ENCODE data around the gene LAMA2. TPM values are rescaled to one million over a fixed set of nuclear protein-coding genes. Genes with fewer than 3 reads are reported as not detected.
A peak's percentile ranks its signal among the peaks of the same experiment; 100 is the strongest.

LAMA2 gene
- total RNA-seq, 1 experiment from 2014 or later = 0.02 TPM

GRCh38 chr6:129432738-129433137 lies 549.8 kb downstream of the LAMA2 start:
- Histone ChIP-seq H3K36me3 (ENCODE audit: control insufficient read depth, insufficient read depth, low read length) (no peaks in the 10 kb centered on the region), H3K4me1 (no peaks in the 10 kb centered on the region), H3K9me3 (no peaks in the 10 kb centered on the region), H3K27me3 (replicated peaks; ENCODE audit: control insufficient read depth, insufficient read depth, low read length) (no peaks in the 10 kb centered on the region), H3K4me3 (ENCODE audit: low read depth, low read length) (no peak overlapping the region)
- Mint-ChIP-seq H3K4me3 (ENCODE audit: unreplicated experiment) (no peak overlapping the region), H3K4me1 (ENCODE audit: low read depth, unreplicated experiment) (no peaks in the 10 kb centered on the region), H3K9me3 (ENCODE audit: unreplicated experiment) (no peaks in the 10 kb centered on the region), H3K27ac (ENCODE audit: unreplicated experiment) (no peak overlapping the region), H3K27me3 (ENCODE audit: insufficient read depth, unreplicated experiment) (peaks cover 12% of the 10 kb centered on the region), H3K36me3 (ENCODE audit: insufficient read depth, unreplicated experiment) (no peaks in the 10 kb centered on the region)
- DNase-seq = peak in 1 of 2 experiments; percentile 11
- CTCF ChIA-PET = no interaction called here
- peak; percentile 40 to 58 for TF ChIP-seq CTCF (IDR thresholded peaks at IDR 0.05; ENCODE audit: insufficient read depth in 1 of 2, low read depth in 1 of 2, low read length in 1 of 2, severe bottlenecking in 1 of 2, unreplicated experiment in 1 of 2)
- no TSS peak for BruUV-seq (replicated peaks)
- POLR2A ChIA-PET = no interaction called here
- intact Hi-C loops (cut with micrococcal nuclease; ENCODE audit: unreplicated experiment) = no loop called here

- Histone ChIP-seq H3K36me3 (ENCODE audit: control insufficient read depth, insufficient read depth, low read length) (no peaks in the 10 kb centered on the region), H3K27me3 (replicated peaks; ENCODE audit: control insufficient read depth, insufficient read depth, low read length) (no peaks in the 10 kb centered on the region), H3K9me3 (no peaks in the 10 kb centered on the region), H3K4me1 (no peaks in the 10 kb centered on the region), H3K4me3 (ENCODE audit: low read depth, low read length) (no peak overlapping the region)
- ChIA-PET POLR2A (no interaction called here), CTCF (no interaction called here)
- Mint-ChIP-seq H3K27ac (ENCODE audit: unreplicated experiment) (no peak overlapping the region), H3K36me3 (ENCODE audit: insufficient read depth, unreplicated experiment) (no peaks in the 10 kb centered on the region), H3K9me3 (ENCODE audit: unreplicated experiment) (no peaks in the 10 kb centered on the region), H3K4me1 (ENCODE audit: low read depth, unreplicated experiment) (no peaks in the 10 kb centered on the region), H3K27me3 (ENCODE audit: insufficient read depth, unreplicated experiment) (peaks cover 12% of the 10 kb centered on the region), H3K4me3 (ENCODE audit: unreplicated experiment) (no peak overlapping the region)
- no peak for TF ChIP-seq CTCF (IDR thresholded peaks at IDR 0.05; ENCODE audit: insufficient read depth in 1 of 2, low read depth in 1 of 2, low read length in 1 of 2, severe bottlenecking in 1 of 2, unreplicated experiment in 1 of 2)
- DNase-seq = no peak
- intact Hi-C loops (cut with micrococcal nuclease; ENCODE audit: unreplicated experiment) = no loop called here
- no TSS peak for BruUV-seq (replicated peaks)
Observed at GRCh38 chr6:129434091-129434490, 551.2 kb downstream of the LAMA2 start.

- Histone ChIP-seq H3K27me3 (replicated peaks; ENCODE audit: control insufficient read depth, insufficient read depth, low read length) (no peaks in the 10 kb centered on the region), H3K4me1 (no peaks in the 10 kb centered on the region), H3K36me3 (ENCODE audit: control insufficient read depth, insufficient read depth, low read length) (no peaks in the 10 kb centered on the region), H3K9me3 (no peaks in the 10 kb centered on the region), H3K4me3 (ENCODE audit: low read depth, low read length) (no peak overlapping the region)
- Mint-ChIP-seq H3K4me3 (ENCODE audit: unreplicated experiment) (no peak overlapping the region), H3K27ac (ENCODE audit: unreplicated experiment) (no peak overlapping the region), H3K9me3 (ENCODE audit: unreplicated experiment) (no peaks in the 10 kb centered on the region), H3K27me3 (ENCODE audit: insufficient read depth, unreplicated experiment) (peaks cover 9% of the 10 kb centered on the region), H3K36me3 (ENCODE audit: insufficient read depth, unreplicated experiment) (no peaks in the 10 kb centered on the region), H3K4me1 (ENCODE audit: low read depth, unreplicated experiment) (no peaks in the 10 kb centered on the region)
- DNase-seq = peak in 1 of 2 experiments; percentile 4
- POLR2A ChIA-PET = no interaction called here
- intact Hi-C loops (cut with micrococcal nuclease; ENCODE audit: unreplicated experiment) = no loop called here
- BruUV-seq (replicated peaks) = no TSS peak
- TF ChIP-seq CTCF (IDR thresholded peaks at IDR 0.05; ENCODE audit: insufficient read depth in 1 of 2, low read depth in 1 of 2, low read length in 1 of 2, severe bottlenecking in 1 of 2, unreplicated experiment in 1 of 2) = no peak
- CTCF ChIA-PET = no interaction called here
Observed at GRCh38 chr6:129440691-129441090, 557.8 kb downstream of the LAMA2 start.
